GM12801 (cell line): ENCODE results near the gene TP53RK.

Experiments used
- CTCF ChIP-seq: IDR thresholded peaks from one replicate; pipeline ENCODE4 v1.5.1; 2011; ENCODE audit warnings: control low read depth; ENCODE audit not compliant: insufficient read length; ENCODE audit errors: extremely low read depth

TP53RK gene

GRCh38 chr20:46680684-46681031 lies 8.6 kb downstream of the TP53RK start:
- no peak for TF ChIP-seq CTCF

DNA sequence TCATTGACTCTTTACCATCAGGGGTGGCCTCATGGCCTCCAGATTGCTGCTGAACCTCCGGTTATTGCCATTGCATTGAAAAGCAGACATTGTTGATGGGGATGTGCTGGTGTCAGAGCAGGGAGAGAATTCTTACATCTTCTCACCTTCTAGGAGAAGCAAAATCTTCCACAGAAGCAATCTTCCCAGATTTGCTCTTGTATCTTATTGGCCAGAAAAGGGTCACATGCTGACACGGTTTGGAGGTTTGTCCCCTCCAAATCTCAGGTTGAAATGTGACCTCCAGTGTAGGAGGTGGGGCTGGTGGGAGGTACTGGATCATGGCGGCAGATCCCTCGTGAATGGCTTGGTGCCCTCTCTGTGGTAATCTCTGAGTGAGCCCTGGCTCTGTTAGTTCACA lies 10.7 kb downstream of the TP53RK start:
- no peak for TF ChIP-seq CTCF

DNA sequence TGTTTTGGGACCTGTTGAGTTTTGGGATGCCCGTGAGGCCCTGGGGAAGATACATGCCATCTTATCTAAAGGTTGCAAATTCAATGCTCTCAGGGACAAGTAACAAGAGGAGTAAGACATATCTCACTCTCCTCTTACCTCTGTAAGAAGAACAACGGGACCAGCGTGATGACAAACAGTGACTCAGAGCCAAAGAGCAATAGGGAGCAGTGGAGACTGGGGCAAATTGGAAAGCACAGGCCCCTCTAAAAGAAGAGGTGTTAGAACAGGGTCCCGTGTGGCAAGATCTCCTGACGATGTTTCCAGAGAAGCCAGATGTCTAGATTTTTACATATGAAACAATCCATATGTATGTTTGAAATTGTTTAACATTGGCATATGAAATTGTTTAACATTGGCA lies 11.6 kb downstream of the TP53RK start:
- no peak for TF ChIP-seq CTCF

GRCh38 chr20:46674253-46675083 lies 14.8 kb downstream of the TP53RK start:
- TF ChIP-seq CTCF = no peak

GRCh38 chr20:46673394-46674252 lies 15.6 kb downstream of the TP53RK start:
- TF ChIP-seq CTCF = no peak

- TF ChIP-seq CTCF = no peak
These were observed 16.6 kb downstream of the TP53RK start for GRCh38 chr20:46672543-46673148.

DNA sequence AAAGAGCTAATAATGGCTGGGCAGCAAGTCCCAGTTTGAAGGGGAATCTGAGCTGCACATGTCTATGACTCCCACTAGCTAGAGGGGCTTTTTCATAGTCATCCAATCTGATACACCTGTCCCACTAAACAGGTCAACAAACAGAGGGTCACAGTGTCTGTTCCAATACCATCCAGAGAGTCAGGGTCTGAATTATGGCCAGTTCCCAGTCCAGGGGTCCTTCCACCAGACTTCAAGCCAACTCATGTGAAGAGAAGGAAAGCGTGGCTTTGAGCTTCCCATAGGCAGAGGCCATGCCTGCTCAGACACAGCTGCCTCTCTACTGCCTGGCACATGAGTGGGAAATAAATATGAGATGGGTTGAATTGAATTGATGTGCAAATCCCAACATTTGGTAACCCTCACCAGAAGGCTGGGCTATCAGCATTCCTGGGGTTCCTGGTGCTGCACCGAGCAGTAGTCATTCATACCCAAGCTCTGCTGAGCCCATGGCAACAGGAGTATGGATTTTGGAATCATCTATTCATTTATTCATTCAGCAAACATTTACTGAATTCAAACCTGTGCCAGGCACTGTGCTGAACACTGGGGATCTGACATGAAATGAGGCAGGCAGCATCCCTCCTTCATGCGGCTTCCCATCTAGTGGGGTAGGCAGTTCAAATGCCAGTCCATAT lies 17.2 kb downstream of the TP53RK start:
- TF ChIP-seq CTCF = no peak
